GM12873 (cell line): Measurements from ENCODE around the gene LPP.

Experiments
- TF ChIP-seq, protein P1 (sequence below): IDR thresholded peaks from 2 replicates; pipeline ENCODE4 v1.5.1; 2012; ENCODE audit warnings: low read depth, mild to moderate bottlenecking, moderate library complexity, low read length, control low read depth; ENCODE audit not compliant: insufficient read depth; ENCODE audit errors: missing control alignments

LPP gene

DNA sequence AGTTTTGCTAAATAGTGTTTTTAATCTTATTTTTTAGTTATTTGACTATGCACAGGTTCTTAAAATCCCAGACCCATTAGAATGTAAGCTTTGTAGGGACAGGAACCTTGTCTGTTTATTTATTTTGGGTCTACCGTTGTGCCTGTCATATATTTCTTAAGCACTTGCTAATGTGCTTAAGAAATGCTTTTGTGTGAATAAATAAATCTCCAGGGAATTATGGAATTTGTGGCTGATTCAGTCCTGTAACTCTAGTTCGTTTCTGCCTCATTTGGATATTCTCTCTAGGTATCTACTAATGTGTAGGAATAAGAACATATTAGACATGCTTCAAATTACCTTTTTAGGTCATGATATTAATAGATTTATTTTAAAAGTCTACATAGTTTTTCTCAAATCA lies 161.6 kb downstream of the LPP start:
- TF ChIP-seq, protein P1, sequence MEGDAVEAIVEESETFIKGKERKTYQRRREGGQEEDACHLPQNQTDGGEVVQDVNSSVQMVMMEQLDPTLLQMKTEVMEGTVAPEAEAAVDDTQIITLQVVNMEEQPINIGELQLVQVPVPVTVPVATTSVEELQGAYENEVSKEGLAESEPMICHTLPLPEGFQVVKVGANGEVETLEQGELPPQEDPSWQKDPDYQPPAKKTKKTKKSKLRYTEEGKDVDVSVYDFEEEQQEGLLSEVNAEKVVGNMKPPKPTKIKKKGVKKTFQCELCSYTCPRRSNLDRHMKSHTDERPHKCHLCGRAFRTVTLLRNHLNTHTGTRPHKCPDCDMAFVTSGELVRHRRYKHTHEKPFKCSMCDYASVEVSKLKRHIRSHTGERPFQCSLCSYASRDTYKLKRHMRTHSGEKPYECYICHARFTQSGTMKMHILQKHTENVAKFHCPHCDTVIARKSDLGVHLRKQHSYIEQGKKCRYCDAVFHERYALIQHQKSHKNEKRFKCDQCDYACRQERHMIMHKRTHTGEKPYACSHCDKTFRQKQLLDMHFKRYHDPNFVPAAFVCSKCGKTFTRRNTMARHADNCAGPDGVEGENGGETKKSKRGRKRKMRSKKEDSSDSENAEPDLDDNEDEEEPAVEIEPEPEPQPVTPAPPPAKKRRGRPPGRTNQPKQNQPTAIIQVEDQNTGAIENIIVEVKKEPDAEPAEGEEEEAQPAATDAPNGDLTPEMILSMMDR = no peak

DNA sequence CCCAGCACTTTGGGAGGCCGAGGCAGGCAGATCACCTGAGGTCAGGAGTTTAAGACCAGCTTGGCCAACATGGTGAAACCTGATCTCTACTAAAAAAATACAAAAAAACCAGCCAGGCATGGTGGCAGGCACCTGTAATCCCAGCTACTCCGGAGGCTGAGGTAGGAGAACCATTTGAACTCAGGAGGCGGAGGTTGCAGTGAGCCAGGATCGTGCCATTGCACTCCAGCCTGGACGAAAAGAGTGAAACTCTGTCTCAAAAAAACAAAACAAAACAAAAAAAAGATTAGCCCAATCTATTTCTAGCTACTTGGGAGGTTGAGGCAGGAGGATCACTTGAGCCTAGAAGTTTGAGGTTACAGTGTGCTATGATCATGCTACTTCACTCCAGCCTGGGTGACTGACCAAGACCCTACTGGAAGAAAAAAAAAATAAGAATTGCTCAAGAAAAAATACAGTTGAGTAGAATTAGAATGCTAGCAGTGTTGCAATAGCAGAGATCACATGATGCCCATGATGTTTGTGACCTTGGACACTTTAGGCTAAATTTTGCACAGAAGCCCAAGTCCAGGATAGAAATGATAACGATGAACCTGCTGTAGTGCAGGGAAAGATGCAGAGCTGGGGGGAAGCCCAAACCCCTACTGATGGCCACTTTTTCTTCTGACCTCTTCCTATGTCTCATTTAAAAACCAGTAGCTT lies 162.2 kb downstream of the LPP start:
- TF ChIP-seq, protein P1 = no peak

DNA sequence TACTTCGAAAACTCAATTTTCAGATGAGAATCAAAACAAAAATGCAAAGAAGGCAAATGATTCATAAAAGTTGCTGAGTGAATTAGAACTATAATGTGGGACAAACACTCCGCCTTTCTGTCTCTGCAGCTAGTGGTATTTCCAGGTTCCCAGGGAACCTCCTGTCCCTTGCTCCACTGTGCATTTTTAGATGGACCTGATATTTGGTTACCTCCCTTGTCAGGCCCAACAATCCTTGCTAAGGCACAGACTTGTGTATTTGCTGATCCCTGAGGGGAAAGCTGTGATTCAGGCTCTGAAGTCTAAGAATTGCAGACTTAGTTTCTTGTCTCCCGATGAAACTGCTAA lies 162.7 kb downstream of the LPP start:
- TF ChIP-seq, protein P1 = no peak

DNA sequence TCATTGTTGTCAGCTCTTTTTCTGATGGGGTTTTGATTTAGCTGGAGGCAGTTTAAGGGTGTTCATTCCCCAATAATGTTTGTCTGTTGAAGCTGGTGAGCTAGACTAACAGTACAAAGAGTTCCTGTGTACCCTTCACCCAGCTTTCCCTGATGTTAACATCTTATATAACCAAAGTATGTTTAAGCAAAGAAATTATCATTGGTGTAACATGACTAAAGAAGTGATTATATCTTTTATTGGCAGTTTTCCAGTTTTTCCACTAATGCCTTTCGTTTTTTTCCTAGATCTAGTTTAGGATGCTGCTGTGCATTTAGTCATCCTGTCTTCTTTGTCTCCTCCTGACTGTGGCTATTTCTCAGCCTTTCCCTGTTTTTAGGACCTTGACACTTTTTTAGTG lies 165.6 kb downstream of the LPP start:
- TF ChIP-seq, protein P1 = no peak

DNA sequence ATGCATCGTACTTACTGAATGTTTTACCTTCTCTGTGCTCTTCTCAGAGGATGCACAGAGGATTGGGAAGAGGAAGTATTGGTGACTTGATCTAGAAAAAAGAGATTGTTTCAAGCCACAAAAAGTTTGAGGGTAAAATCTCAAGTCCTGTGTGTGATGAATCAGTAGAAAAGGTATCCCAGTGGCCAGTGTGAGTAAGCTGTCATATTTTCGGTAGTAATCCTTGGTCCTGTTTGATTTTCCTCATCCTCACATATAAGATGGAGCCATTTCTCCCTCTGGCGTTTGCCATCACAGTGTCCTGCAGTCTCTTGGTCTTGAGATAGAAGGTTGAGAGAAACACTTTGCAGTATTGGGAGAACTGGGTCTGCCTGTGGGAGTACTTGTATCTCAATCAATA lies 166.8 kb downstream of the LPP start:
- TF ChIP-seq, protein P1 = no peak

DNA sequence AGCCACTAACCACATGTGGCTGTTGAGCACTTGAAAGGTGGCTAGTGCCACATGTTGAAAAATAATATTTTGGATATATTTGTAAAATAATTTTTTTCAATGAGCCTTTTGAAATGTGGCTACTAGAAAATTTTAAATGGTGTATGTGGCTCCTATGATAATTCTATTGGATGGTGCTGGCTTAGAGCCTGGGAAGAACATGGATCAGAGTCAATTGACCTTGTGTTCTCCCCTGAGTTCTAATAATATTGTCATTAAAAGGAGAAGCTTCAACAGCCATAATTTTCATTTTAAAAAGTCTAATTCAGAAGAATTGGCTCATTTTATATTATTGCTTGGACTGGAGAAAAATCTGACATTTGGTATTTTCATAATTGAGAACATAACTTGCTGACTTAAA lies 167.3 kb downstream of the LPP start:
- TF ChIP-seq, protein P1 = no peak

DNA sequence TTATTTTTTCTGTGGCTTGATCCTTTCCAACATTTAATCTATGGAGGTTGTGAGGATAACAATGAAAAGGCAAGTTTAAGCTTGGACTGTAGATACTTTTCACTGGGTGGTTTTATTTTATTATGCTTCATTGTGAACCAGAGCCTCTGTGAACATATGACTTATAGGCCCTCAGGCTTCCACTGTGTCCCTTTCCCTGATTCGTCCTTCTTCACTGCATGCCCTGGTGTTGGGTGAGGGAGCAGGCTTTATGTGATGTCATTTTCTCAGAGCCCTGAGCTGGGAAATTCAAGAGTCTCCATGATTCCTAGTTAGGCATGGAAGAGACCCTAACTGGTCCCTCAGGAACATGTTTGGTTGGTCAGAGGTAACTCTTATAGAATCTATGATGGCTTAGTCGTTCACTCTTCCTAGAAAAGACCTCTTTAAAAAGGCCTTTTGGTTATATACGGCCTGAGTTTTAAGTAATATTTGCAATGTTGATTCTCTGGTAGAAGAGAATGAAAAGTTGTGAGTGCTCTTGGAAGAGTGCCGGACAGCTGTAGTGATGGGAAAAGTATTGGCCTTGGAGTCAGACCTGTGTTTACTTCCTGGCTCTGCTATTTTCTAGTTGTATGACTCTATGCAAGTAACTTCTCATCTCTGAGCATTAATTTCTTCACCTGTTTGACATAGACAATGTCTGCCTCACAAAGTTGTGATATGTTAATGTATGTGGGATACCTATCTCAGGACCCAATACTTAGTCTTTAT lies 168.4 kb downstream of the LPP start:
- TF ChIP-seq, protein P1 = no peak
